ENCODE measurements around the gene SUN2. TPM values are rescaled to one million over a fixed set of nuclear protein-coding genes. Genes with fewer than 3 reads are reported as not detected.

Gene SUN2
- total and polyA plus RNA-seq, 2 of the 4 experiments (the other 2 are of a cell fraction): 27.8 to 50.0 TPM

GRCh38 chr22:38770257-38770949, 14.6 kb upstream of the SUN2 start:
- H2AFZ ChIP-seq (replicated peaks; ENCODE audit: low read length, poor library complexity): no peak overlapping the region
- in situ Hi-C loops (cut with MboI; ENCODE audit: low sequenced_read_pairs): no loop called here
- BruUV-seq (replicated peaks): no TSS peak
- H4K8ac ChIP-seq (ENCODE audit: low read depth in 2 of 2, low read length in 2 of 2): no peak overlapping the region
- H3K27me3 ChIP-seq (ENCODE audit: control insufficient read depth, insufficient read depth, low read length): no peaks in the 10 kb centered on the region
- H2BK15ac ChIP-seq (ENCODE audit: low read depth, low read length): no peak overlapping the region
- no peak overlapping the region for H2BK120ac ChIP-seq (ENCODE audit: low read depth, low read length)
- H4K20me1 ChIP-seq (ENCODE audit: insufficient read depth, low read length): no peaks in the 10 kb centered on the region
- H2BK20ac ChIP-seq (ENCODE audit: low read depth, low read length): no peak overlapping the region
- TF ChIP-seq FOS (IDR thresholded peaks at IDR 0.05; ENCODE audit: low read depth, low read length) (no peak), RCOR1 (IDR thresholded peaks at IDR 0.05; ENCODE audit: insufficient replicate concordance, low read length) (no peak), CHD1 (IDR thresholded peaks at IDR 0.05; ENCODE audit: low read depth, low read length) (no peak), POLR2A (IDR thresholded peaks at IDR 0.05; ENCODE audit: low read depth, low read length) (no peak), MAZ (IDR thresholded peaks at IDR 0.05; ENCODE audit: borderline replicate concordance, low read depth, low read length) (no peak)
- H2AK9ac ChIP-seq (replicated peaks; ENCODE audit: low read depth, low read length, poor library complexity): no peak overlapping the region
- no peak overlapping the region for H3K9ac ChIP-seq (ENCODE audit: low read depth, low read length)
- H4K91ac ChIP-seq (ENCODE audit: insufficient read depth, low read depth, low read length): no peak overlapping the region
- no peak overlapping the region for H3K14ac ChIP-seq (replicated peaks; ENCODE audit: low read depth, low read length)
- H3K9me1 ChIP-seq (ENCODE audit: insufficient read depth, low read length): no peaks in the 10 kb centered on the region
- H3K18ac ChIP-seq (ENCODE audit: low read depth, low read length): no peak overlapping the region
- CTCF ChIA-PET: no interaction called here
- no peak overlapping the region for H2AK5ac ChIP-seq (ENCODE audit: low read depth, low read length)
- H3K27ac ChIP-seq (ENCODE audit: insufficient read depth, low read length): no peak overlapping the region
- 75% methylated on average over 4 of the region's 16 CpGs; no CpG with 5 or more reads in 1 of the 2 experiments for WGBS, 2 experiments (ENCODE audit: extremely low coverage in 2 of 2, insufficient read length in 1 of 2)
- intact Hi-C loops (cut with micrococcal nuclease): no loop called here
- dilution Hi-C loops (cut with HindIII; ENCODE audit: low sequenced_read_pairs, unreplicated experiment): no loop called here
- H3K4ac ChIP-seq (ENCODE audit: low read depth, low read length): no peak overlapping the region
- no peak overlapping the region for H3K4me2 ChIP-seq (ENCODE audit: low read depth, low read length)
- ATAC-seq (ENCODE audit: low read depth) (no peak), DNase-seq (no peak)
- no peaks in the 10 kb centered on the region for H3K36me3 ChIP-seq (ENCODE audit: control insufficient read depth, insufficient read depth, low read length)
- H3K23ac ChIP-seq (ENCODE audit: low read depth, low read length): no peak overlapping the region
- no peaks in the 10 kb centered on the region for H3K9me3 ChIP-seq (ENCODE audit: control insufficient read depth, insufficient read depth, low read length)
- no peak overlapping the region for H3K4me3 ChIP-seq (ENCODE audit: insufficient read depth, low read depth, low read length)
- POLR2A ChIA-PET (ENCODE audit: unreplicated experiment): no interaction called here
- H3K79me1 ChIP-seq (ENCODE audit: low read depth in 1 of 2, low read length in 2 of 2): no peaks in the 10 kb centered on the region
- no peaks in the 10 kb centered on the region for H3K4me1 ChIP-seq (ENCODE audit: control insufficient read depth, insufficient read depth, low read length)
- H3K56ac ChIP-seq (ENCODE audit: extremely low read depth, insufficient read depth, low read length): no peak overlapping the region
- H2BK5ac ChIP-seq (ENCODE audit: low read depth, low read length, poor library complexity, severe bottlenecking): no peak overlapping the region
- H4K5ac ChIP-seq (ENCODE audit: low read depth, low read length): no peak overlapping the region
